Adrenal gland (tissue), 12 donors: ENCODE data around the gene PEX6. TPM values are rescaled to one million over a fixed set of nuclear protein-coding genes. Genes with fewer than 3 reads are reported as not detected.

Experiments used
- DNase-seq, 7 donors: peaks; one replicate each; pipeline ENCODE4 v3.0.0-alpha.2; 2019 to 2020
- H3K27ac ChIP-seq, 5 donors: fragments of 200-600 bp; sonication (generic) in 4 of 5; 1 replicate in 3 of 5; 2 replicates in 2 of 5; pipeline versions ENCODE4 v1.5.1 to v1.8.0; 2016 to 2020; ENCODE audit warnings: mild to moderate bottlenecking in 1 of 5
- H3K27me3 ChIP-seq: fragments of 200-600 bp; 2 replicates; pipeline ENCODE4 v1.8.0; 2021
- H3K36me3 ChIP-seq, 2 donors: fragments of 200-600 bp; replicated peaks in 1 of 2; 1 replicate in 1 of 2; 2 replicates in 1 of 2; pipeline versions ENCODE4 v1.5.1 to v1.8.0; 2018 to 2022
- H3K4me1 ChIP-seq, 2 donors: fragments of 200-600 bp; replicated peaks in 1 of 2; 1 replicate in 1 of 2; 2 replicates in 1 of 2; pipeline versions ENCODE4 v1.5.1 to v1.8.0; 2018 to 2021
- H3K4me3 ChIP-seq, 4 donors: fragments of 200-600 bp; sonication (generic) in 3 of 4; one replicate each; pipeline ENCODE4 v1.5.1; 2016 to 2018
- H3K9me3 ChIP-seq, 3 donors: fragments of 200-600 bp; sonication (generic) in 1 of 3; replicated peaks in 1 of 3; 1 replicate in 2 of 3; 2 replicates in 1 of 3; pipeline versions ENCODE4 v1.5.1 to v1.8.0; 2016 to 2021
- POLR2A ChIP-seq, 2 donors: fragments of 450-650 bp; IDR thresholded peaks; one replicate each; pipeline ENCODE4 v1.6.1; 2017; ENCODE audit warnings: antibody characterized with exemption in 2 of 2, mild to moderate bottlenecking in 2 of 2, moderate library complexity in 1 of 2
- WGBS, 4 donors: extraction: QIAGEN DNeasy Blood & Tissue Kit in 2 of 4; methylation state at CpG; one replicate each; pipeline versions ENCODE4 v1.1.5 to v1.1.7; 2013 to 2017; 5-methylcytosine and 5-hydroxymethylcytosine counted together
- intact Hi-C, 2 donors: fragments of 100-400 bp; cut with DNase I; formaldehyde crosslinking; loops; one replicate each; pipeline versions ENCODE4 v1.14.1 to v1.15.0; 2022 to 2023
- polyA plus RNA-seq, 3 donors: library from polyadenylated mRNA; stranded (reverse); fragments of 200-250 nt in 2 of 3; fragments of 350-450 nt in 1 of 3; fragmentation: Illumina TruSeq in 1 of 3; extraction: RNeasy Lipid Tissue Mini Kit (QIAGEN cat#74804) in 1 of 3; gene quantifications; one replicate each; pipeline ENCODE4 v1.2.3, GENCODE V29; 2013 to 2014
- total RNA-seq, 9 donors: library from RNA; depleted of rRNA in 4 of 9; stranded (reverse); fragments of >200 nt in 4 of 9; fragments of 120-200 nt in 1 of 9; fragmentation: NEBNext Ultra II Directional in 1 of 9; extraction: Animal tissue kit (Norgen Biotek cat#: 25700) in 1 of 9; gene quantifications; one replicate each; pipeline versions ENCODE4 v1.1.0 to v1.2.4, GENCODE V29; 2013 to 2023
- TF ChIP-seq, protein P1 (sequence below), 6 experiments: fragments of 450-650 bp in 4 of 6; fragments of 200-600 bp in 2 of 6; sonication (generic) in 1 of 6; IDR thresholded peaks; 1 replicate in 5 of 6; 2 replicates in 1 of 6; pipeline versions ENCODE4 v1.5.1 to v1.8.0; 2016 to 2021; ENCODE audit warnings: antibody characterized with exemption in 6 of 6, mild to moderate bottlenecking in 2 of 6, moderate library complexity in 1 of 6
- donor health status: healthy with polysubstance abuse.
- donor health status: Bipolar disorder and iron deficiency.
- donor health status: DM: yes; HTN: yes; CAD: no.
- donor health status: DM: no; HTN: no; CAD: no.
- donor health status: DM: no; HTN: no; CAD: no.
- donor health status: DM: yes; HTN: yes; CAD: no.

The PEX6 gene
- total and polyA plus RNA-seq, 12 donors = 7.4 to 63.9 (median 30.5) TPM

DNA sequence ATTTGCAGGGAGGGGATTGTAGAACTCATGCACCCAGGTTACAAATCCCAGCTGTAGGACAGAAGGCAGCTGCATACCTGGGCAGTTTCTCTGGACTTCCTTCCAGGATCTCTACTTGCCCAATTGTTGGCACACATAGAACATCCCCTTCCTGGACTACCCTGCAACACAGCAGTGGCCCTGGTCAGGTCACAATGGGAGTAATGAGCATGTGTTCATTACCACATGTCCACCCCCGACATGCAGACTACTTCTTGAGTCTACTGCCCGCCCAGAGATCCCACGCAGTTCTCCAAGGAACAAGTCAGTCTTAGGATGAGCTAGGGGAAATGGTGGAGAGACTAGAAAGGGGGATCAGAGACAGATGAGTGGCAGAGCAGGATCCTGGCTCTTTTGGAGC is 5.1 kb downstream of the PEX6 start:
- no peak overlapping the region for H3K4me3 ChIP-seq
- H3K9me3 ChIP-seq = no peaks in the 10 kb centered on the region
- DNase-seq = no peak
- 89 to 100% (median 93%) methylated on average over 3 of the region's 3 CpGs for WGBS, 4 donors
- intact Hi-C loops = no loop called here
- H3K27me3 ChIP-seq = no peaks in the 10 kb centered on the region
- H3K36me3 ChIP-seq = peaks cover 0 to 14% of the 10 kb centered on the region in 2 donors
- H3K4me1 ChIP-seq = peaks cover 8 to 27% of the 10 kb centered on the region in 2 donors
- TF ChIP-seq POLR2A (IDR thresholded peaks at IDR 0.05) = no peak
- TF ChIP-seq, protein P1, sequence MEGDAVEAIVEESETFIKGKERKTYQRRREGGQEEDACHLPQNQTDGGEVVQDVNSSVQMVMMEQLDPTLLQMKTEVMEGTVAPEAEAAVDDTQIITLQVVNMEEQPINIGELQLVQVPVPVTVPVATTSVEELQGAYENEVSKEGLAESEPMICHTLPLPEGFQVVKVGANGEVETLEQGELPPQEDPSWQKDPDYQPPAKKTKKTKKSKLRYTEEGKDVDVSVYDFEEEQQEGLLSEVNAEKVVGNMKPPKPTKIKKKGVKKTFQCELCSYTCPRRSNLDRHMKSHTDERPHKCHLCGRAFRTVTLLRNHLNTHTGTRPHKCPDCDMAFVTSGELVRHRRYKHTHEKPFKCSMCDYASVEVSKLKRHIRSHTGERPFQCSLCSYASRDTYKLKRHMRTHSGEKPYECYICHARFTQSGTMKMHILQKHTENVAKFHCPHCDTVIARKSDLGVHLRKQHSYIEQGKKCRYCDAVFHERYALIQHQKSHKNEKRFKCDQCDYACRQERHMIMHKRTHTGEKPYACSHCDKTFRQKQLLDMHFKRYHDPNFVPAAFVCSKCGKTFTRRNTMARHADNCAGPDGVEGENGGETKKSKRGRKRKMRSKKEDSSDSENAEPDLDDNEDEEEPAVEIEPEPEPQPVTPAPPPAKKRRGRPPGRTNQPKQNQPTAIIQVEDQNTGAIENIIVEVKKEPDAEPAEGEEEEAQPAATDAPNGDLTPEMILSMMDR (IDR thresholded peaks at IDR 0.05) = no peak
- H3K27ac ChIP-seq = no peak overlapping the region

DNA sequence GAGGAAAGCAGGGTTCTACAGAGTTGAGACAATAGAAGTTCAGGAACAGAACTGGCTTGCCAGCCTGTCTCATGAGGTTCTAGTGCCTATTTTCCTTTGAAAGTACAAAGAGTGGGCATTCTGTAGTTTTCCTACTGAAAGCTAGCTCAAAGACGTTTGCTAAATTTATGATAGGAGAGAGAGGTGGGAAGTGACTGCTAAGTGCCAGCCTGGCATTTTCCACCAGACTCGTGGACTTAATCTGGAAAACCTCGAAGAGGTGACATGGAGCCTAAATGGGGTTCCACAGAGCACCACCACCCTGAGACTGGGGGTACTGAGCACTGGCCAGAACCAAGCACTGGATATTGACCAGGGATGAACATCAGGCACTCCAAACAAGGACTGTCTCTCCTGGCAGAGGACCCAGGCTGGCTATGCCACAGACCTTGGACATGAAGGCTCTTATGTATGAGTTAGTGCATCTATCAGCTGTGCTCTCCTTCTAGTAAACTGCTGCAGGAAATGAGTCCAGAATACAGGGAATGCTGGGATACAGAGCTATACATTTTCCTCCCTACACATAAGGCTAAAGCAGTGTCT is 7.1 kb downstream of the PEX6 start:
- Histone ChIP-seq H3K4me1 (peaks cover 3 to 13% of the 10 kb centered on the region in 2 donors), H3K9me3 (no peaks in the 10 kb centered on the region), H3K36me3 (peaks cover 0 to 29% of the 10 kb centered on the region in 2 donors), H3K4me3 (no peak overlapping the region), H3K27me3 (no peaks in the 10 kb centered on the region), H3K27ac (peak overlapping the region in 2 of 5 donors; percentile 1 to 25)
- 50 to 58% (median 52%) methylated on average over 3 of the region's 3 CpGs for WGBS, 4 donors
- DNase-seq = peak; percentile 31 to 72 (median 61)
- TF ChIP-seq, protein P1 (IDR thresholded peaks at IDR 0.05) = no peak
- TF ChIP-seq POLR2A (IDR thresholded peaks at IDR 0.05) = no peak
- intact Hi-C loops = no loop called here

DNA sequence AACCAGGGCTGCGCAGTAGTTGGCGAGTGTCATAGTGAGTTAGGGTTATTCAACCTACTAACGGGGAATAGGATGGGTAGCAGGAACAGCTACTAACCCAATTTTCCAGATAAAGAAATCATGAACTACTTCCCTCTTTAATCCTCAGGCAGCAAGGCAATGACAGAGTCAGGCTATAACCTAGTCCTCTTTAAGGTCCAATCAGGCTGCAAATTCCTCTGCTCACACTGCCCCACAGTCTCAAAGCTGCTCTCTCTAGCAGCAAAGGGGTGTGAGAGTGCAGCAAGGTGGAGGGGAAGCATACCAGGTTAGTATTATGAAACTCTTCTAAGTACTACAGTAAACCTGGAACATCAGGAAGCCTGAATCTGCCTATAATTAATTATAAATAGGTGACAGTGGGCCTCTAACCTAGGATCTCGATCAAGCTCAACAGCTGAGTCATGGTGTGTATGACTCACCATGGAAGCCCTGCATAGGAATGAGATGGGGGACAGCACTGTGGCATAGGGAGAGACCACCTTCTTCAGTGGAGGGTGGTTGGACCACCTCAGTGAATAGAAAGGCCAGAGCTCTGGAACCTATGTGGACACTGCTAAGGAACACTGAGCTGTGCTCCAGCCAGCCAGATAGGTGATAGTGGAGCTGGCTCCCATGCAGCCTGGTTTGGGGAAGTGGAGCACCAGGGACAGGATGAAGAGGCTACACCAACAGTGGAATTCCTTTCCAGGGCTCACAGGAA is 7.9 kb downstream of the PEX6 start:
- Histone ChIP-seq H3K36me3 (peaks cover 0 to 35% of the 10 kb centered on the region in 2 donors), H3K9me3 (no peaks in the 10 kb centered on the region), H3K4me1 (peaks cover 3 to 8% of the 10 kb centered on the region in 2 donors), H3K4me3 (no peak overlapping the region), H3K27ac (peak overlapping the region in 2 of 5 donors; percentile 1 to 25), H3K27me3 (no peaks in the 10 kb centered on the region)
- TF ChIP-seq POLR2A (IDR thresholded peaks at IDR 0.05) = no peak
- TF ChIP-seq, protein P1 (IDR thresholded peaks at IDR 0.05) = no peak
- intact Hi-C loops = no loop called here
- WGBS, 4 donors = 61 to 77% (median 75%) methylated on average over 4 of the region's 4 CpGs
- peak in 1 of 7 donors; percentile 14 for DNase-seq

GRCh38 chr6:42969934-42970333 is 9.0 kb downstream of the PEX6 start:
- 89 to 100% (median 95%) methylated on average over 4 of the region's 4 CpGs for WGBS, 4 donors
- peaks cover 0 to 46% of the 10 kb centered on the region in 2 donors for H3K36me3 ChIP-seq

More at GRCh38 chr6:42969934-42970333, 9.0 kb downstream of the PEX6 start:
- no peak for DNase-seq
- intact Hi-C loops = no loop called here
- no peak overlapping the region for H3K4me3 ChIP-seq
- H3K4me1 ChIP-seq = peaks cover 3 to 8% of the 10 kb centered on the region in 2 donors
- no peak for TF ChIP-seq POLR2A (IDR thresholded peaks at IDR 0.05)
- TF ChIP-seq, protein P1 (IDR thresholded peaks at IDR 0.05) = no peak
- H3K27ac ChIP-seq = no peak overlapping the region
- H3K27me3 ChIP-seq = no peaks in the 10 kb centered on the region
- H3K9me3 ChIP-seq = no peaks in the 10 kb centered on the region
